GM13977 (cell line): Measurements from ENCODE around the gene DAZ4.
"Not testable (repeated sequence)": the region's sequence is repeated elsewhere in the genome, so short reads cannot be mapped to it uniquely, and the experiment has no call there.

Experiments used
- DNase-seq: peaks from one replicate; pipeline ENCODE4 v3.0.0; 2012; ENCODE audit warnings: low spot score
- in situ Hi-C: fragments of 300-500 bp; cut with MboI; formaldehyde crosslinking; loops from one replicate; pipeline ENCODE4 v1.12.0; 2022; ENCODE audit warnings: low sequenced_read_pairs, low pct_unique_long_range_greater_than_20kb, mixed read lengths, inconsistent platforms; ENCODE audit not compliant: unreplicated experiment

The DAZ4 gene, protein sequence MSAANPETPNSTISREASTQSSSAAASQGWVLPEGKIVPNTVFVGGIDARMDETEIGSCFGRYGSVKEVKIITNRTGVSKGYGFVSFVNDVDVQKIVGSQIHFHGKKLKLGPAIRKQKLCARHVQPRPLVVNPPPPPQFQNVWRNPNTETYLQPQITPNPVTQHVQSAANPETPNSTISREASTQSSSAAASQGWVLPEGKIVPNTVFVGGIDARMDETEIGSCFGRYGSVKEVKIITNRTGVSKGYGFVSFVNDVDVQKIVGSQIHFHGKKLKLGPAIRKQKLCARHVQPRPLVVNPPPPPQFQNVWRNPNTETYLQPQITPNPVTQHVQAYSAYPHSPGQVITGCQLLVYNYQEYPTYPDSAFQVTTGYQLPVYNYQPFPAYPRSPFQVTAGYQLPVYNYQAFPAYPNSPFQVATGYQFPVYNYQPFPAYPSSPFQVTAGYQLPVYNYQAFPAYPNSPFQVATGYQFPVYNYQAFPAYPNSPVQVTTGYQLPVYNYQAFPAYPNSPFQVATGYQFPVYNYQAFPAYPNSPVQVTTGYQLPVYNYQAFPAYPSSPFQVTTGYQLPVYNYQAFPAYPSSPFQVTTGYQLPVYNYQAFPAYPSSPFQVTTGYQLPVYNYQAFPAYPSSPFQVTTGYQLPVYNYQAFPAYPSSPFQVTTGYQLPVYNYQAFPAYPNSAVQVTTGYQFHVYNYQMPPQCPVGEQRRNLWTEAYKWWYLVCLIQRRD

GRCh38 chrY:24833619-24834018 lies at the start of gene DAZ4:
DAZ4 (plus strand) TSS chrY:24833919; CDS start chrY:24834127, 208 bp downstream.
- in situ Hi-C loops, DNase-seq: not testable (repeated sequence)

DNA sequence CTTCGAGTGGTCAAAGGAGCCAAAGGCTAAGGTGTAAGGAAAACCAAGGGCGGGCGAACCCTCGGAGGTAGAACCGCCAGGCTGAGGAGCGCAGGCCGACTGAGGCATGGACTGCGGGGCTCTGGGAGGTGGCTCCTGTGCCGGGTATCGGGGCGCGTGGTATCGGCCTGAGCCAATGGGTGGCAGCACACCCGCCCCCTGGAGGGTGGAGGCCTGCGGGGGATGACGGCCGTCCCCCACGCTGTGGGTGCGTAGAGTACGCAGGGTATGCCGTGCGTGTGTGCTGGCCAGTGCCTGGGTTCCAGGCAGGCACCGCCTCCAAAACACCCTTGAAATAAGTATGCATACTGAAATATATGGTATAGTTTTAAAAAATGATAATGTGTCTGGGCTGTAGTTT lies 20.4 kb upstream of the DAZ4 start, which contains the start of gene DAZ3:
Gene DAZ3, minus strand, starts transcription at position 101 of the 400 bp plus-strand sequence. CDS start 208 bp downstream, outside the sequence.
- DNase-seq, in situ Hi-C loops: not testable (repeated sequence)

DNA sequence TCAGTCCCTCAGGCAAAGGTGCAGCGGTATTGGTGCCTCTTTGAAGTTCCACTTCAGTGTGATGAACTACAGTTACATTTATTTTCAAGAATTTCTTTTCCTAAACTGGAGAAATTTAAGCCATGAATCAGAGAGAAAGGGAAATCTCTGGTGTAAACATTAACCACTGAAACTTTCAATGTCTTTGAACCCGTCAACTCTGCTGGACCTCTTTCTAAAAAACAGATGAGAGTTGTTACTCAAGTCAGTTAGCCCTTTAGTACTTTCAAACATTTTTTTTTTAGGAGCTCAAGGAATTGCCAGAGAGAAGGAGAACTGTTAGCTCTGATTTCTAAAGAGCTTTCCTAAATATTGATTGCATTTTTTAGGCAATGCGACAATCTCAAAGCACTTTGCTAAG lies 11.9 kb upstream of the DAZ4 start:
- DNase-seq, in situ Hi-C loops: not testable (repeated sequence)

DNA sequence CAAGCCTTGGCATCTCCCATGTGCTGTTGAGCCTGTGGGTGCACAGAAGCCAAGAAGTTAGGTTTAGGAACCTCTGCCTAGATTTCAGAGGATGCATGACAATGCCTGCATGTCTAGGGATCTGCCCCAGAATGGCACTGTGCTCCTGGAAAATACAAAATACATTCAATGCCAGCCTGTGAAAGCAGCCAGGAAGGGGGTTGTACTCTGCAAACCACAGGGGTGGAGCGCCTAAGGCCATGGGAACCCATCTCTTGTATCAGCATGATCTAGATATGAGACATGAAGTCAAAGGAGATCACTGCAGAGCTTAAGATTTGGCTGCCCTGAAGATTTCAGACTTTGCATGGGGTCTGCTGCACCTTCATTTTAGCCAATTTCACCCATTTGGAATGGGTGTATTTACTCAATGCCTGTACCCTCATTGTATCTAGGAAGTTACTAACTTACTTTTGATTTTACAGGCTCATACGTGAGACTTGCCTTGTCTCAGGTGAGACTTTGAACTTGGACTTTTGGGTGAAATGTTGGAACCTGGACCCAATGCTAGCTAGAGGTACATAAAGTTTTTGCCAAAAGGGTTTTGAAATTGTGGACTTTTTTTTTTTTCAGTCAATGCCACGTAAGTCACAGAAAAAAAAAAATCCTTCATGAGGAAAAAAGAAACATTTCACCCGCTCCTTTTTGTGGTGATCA lies 9.4 kb upstream of the DAZ4 start:
- DNase-seq, in situ Hi-C loops: not testable (repeated sequence)

GRCh38 chrY:24825069-24825468 lies 8.7 kb upstream of the DAZ4 start:
- in situ Hi-C loops, DNase-seq: not testable (repeated sequence)
